ENCODE data around the gene SCAF4. TPM values are rescaled to one million over a fixed set of nuclear protein-coding genes. Genes with fewer than 3 reads are reported as not detected.
"Not testable (repeated sequence)": the region's sequence is repeated elsewhere in the genome, so short reads cannot be mapped to it uniquely, and the experiment has no call there.

SCAF4 gene
- total and polyA plus RNA-seq, 2 donors (not counting 1 experiment from before 2014, with no cell fraction given) = 42.3 to 110 TPM

GRCh38 chr21:31741116-31741515, 9.2 kb upstream of the SCAF4 start:
- Mint-ChIP-seq H3K27me3 (no peaks in the 10 kb centered on the region), H3K27ac (no peak overlapping the region), H3K4me3 (no peak overlapping the region), H3K9me3 (ENCODE audit: insufficient read depth) (peaks cover 8% of the 10 kb centered on the region), H3K4me1 (peaks cover 37% of the 10 kb centered on the region)
- peaks cover 0 to 2% of the 10 kb centered on the region in 2 experiments for H3K36me3 ChIP-seq (replicated peaks in 1 of 2; ENCODE audit: control extremely low read depth in 1 of 2, control insufficient read depth in 1 of 2, extremely low read depth in 1 of 2, insufficient read depth in 2 of 2, low read length in 1 of 2)
- H3K4me3 ChIP-seq (ENCODE audit: control extremely low read depth in 1 of 5, extremely low read depth in 1 of 5, insufficient read depth in 1 of 5, low read depth in 2 of 5, low read length in 4 of 5) = no peak overlapping the region
- H3K9ac ChIP-seq (ENCODE audit: low read length) = no peak overlapping the region
- H4K20me1 ChIP-seq (ENCODE audit: control insufficient read depth, insufficient read depth, low read length, poor library complexity, severe bottlenecking) = no peaks in the 10 kb centered on the region
- TF ChIP-seq CTCF (IDR thresholded peaks at IDR 0.05) (no peak), EZH2 (IDR thresholded peaks at IDR 0.05; ENCODE audit: borderline replicate concordance, insufficient read depth, low read depth, low read length, poor library complexity, severe bottlenecking) (no peak)
- ATAC-seq (ENCODE audit: low read depth) (no peak), DNase-seq (no peak)
- H3K79me2 ChIP-seq (ENCODE audit: control insufficient read depth, insufficient read depth, low read length) = peaks cover 3% of the 10 kb centered on the region
- no peak overlapping the region for H3K4me2 ChIP-seq (replicated peaks; ENCODE audit: low read depth, low read length, poor library complexity, severe bottlenecking)
- WGBS (ENCODE audit: insufficient coverage) = no CpG with 5 or more reads among the region's 5 CpGs
- H3K27ac ChIP-seq (ENCODE audit: low read length in 2 of 2) = no peak overlapping the region
- POLR2A ChIA-PET = no interaction called here
- no peak overlapping the region for H2AFZ ChIP-seq (ENCODE audit: insufficient read depth, low read depth, low read length, poor library complexity, severe bottlenecking)
- peaks cover 0 to 12% (median 7%) of the 10 kb centered on the region in 3 donors for H3K9me3 ChIP-seq (ENCODE audit: control extremely low read depth in 1 of 3, control insufficient read depth in 2 of 3, insufficient read depth in 1 of 3, low read length in 2 of 3)
- CTCF ChIA-PET = no interaction called here
- H3K4me1 ChIP-seq (ENCODE audit: control insufficient read depth in 2 of 2, insufficient read depth in 2 of 2, low read length in 2 of 2) = peaks cover 22 to 27% of the 10 kb centered on the region in 2 donors
- intact Hi-C loops (cut with micrococcal nuclease) = no loop called here
- no peaks in the 10 kb centered on the region for H3K27me3 ChIP-seq (replicated peaks in 1 of 4; ENCODE audit: control extremely low read depth in 1 of 4, control insufficient read depth in 3 of 4, insufficient read depth in 4 of 4, low read length in 3 of 4)

GRCh38 chr21:31737586-31738397, 5.9 kb upstream of the SCAF4 start:
- H3K27me3 ChIP-seq (replicated peaks in 1 of 4; ENCODE audit: control extremely low read depth in 1 of 4, control insufficient read depth in 3 of 4, insufficient read depth in 4 of 4, low read length in 3 of 4); H2AFZ ChIP-seq (ENCODE audit: insufficient read depth, low read depth, low read length, poor library complexity, severe bottlenecking); intact Hi-C loops (cut with micrococcal nuclease); H3K4me3 ChIP-seq (ENCODE audit: control extremely low read depth in 1 of 5, extremely low read depth in 1 of 5, insufficient read depth in 1 of 5, low read depth in 2 of 5, low read length in 4 of 5); H3K27ac Mint-ChIP-seq; H3K27ac ChIP-seq (ENCODE audit: low read length in 2 of 2); H3K9ac ChIP-seq (ENCODE audit: low read length); H3K9me3 ChIP-seq (ENCODE audit: control extremely low read depth in 1 of 3, control insufficient read depth in 2 of 3, insufficient read depth in 1 of 3, low read length in 2 of 3); H4K20me1 ChIP-seq (ENCODE audit: control insufficient read depth, insufficient read depth, low read length, poor library complexity, severe bottlenecking); H3K4me2 ChIP-seq (replicated peaks; ENCODE audit: low read depth, low read length, poor library complexity, severe bottlenecking); H3K27me3 Mint-ChIP-seq; H3K4me3 Mint-ChIP-seq; H3K36me3 ChIP-seq (replicated peaks in 1 of 2; ENCODE audit: control extremely low read depth in 1 of 2, control insufficient read depth in 1 of 2, extremely low read depth in 1 of 2, insufficient read depth in 2 of 2, low read length in 1 of 2); H3K9me3 Mint-ChIP-seq (ENCODE audit: insufficient read depth); DNase-seq; ATAC-seq (ENCODE audit: low read depth): not testable (repeated sequence)
- ChIA-PET CTCF (interaction anchor here (0.8 to 1.1 kb wide), 2 partner anchors 17 to 35 kb away, joined by 3 read pairs; no protein-coding TSS in a partner anchor), POLR2A (interaction anchor here (0.6 kb wide), 1 partner anchor 20 kb away, joined by 3 read pairs; no protein-coding TSS in a partner anchor)
- peaks cover 25% of the 10 kb centered on the region for H3K79me2 ChIP-seq (ENCODE audit: control insufficient read depth, insufficient read depth, low read length)
- peaks cover 41 to 42% of the 10 kb centered on the region in 2 donors for H3K4me1 ChIP-seq (ENCODE audit: control insufficient read depth in 2 of 2, insufficient read depth in 2 of 2, low read length in 2 of 2)
- WGBS (ENCODE audit: insufficient coverage) = 100% methylated on average over 2 of the region's 8 CpGs
- peaks cover 30% of the 10 kb centered on the region for H3K4me1 Mint-ChIP-seq
